Tibial nerve (tissue), 4 donors: ENCODE measurements around the gene CRISPLD2.

Experiments
- CTCF ChIP-seq, 5 experiments: fragments of 200-600 bp in 3 of 5; fragments of 450-650 bp in 2 of 5; sonication (generic) in 3 of 5; IDR thresholded peaks; one replicate each; pipeline ENCODE4 v1.5.1; 2016 to 2019; ENCODE audit warnings: antibody characterized with exemption in 5 of 5, mild to moderate bottlenecking in 3 of 5, moderate library complexity in 2 of 5
- EP300 ChIP-seq, 2 donors: sonication (generic); formaldehyde crosslinking; IDR thresholded peaks; one replicate each; pipeline ENCODE4 v1.6.1; 2017; ENCODE audit warnings: antibody characterized with exemption in 2 of 2, mild to moderate bottlenecking in 1 of 2
- POLR2A ChIP-seq, 2 donors: fragments of 450-650 bp; IDR thresholded peaks; one replicate each; pipeline ENCODE4 v1.6.1; 2017; ENCODE audit warnings: antibody characterized with exemption in 2 of 2, mild to moderate bottlenecking in 2 of 2, moderate library complexity in 2 of 2

- TF ChIP-seq POLR2A (IDR thresholded peaks at IDR 0.05) (no peak), CTCF (IDR thresholded peaks at IDR 0.05) (no peak), EP300 (IDR thresholded peaks at IDR 0.05) (peak in 1 of 2 donors; percentile 70)
These were observed 104.7 kb downstream of the CRISPLD2 start for GRCh38 chr16:84924331-84925091.
